Astrocyte (in vitro differentiated cells and primary cell): ENCODE data around the gene MED6.

Experiments used
- CTCF ChIP-seq: IDR thresholded peaks from 2 replicates; pipeline ENCODE4 v1.5.1; 2011; ENCODE audit warnings: low read depth, mild to moderate bottlenecking, inconsistent platforms, low read length, moderate library complexity; ENCODE audit not compliant: insufficient read depth
- EZH2 ChIP-seq: IDR thresholded peaks from 2 replicates; pipeline ENCODE4 v1.6.1; 2012; ENCODE audit warnings: mild to moderate bottlenecking, low read length, inconsistent platforms; ENCODE audit not compliant: insufficient read depth

GRCh38 chr14:70641548-70642302 lies 41.3 kb upstream of the MED6 start, which contains the start of gene TTC9:
- TF ChIP-seq CTCF, result no peak
- TF ChIP-seq EZH2, result no peak
